CD4-positive, alpha-beta T cell treated with Interleukin-17A for 4 hours (primary cell): Measurements from ENCODE around the gene KLK3.
A peak's percentile ranks its signal among the peaks of the same experiment; 100 is the strongest.
"Not testable (repeated sequence)": the region's sequence is repeated elsewhere in the genome, so short reads cannot be mapped to it uniquely, and the experiment has no call there.

Experiments used
- DNase-seq: peaks from one replicate; pipeline ENCODE4 v3.0.0-alpha.2; 2020; ENCODE audit warnings: mixed read lengths

Gene KLK3

DNA sequence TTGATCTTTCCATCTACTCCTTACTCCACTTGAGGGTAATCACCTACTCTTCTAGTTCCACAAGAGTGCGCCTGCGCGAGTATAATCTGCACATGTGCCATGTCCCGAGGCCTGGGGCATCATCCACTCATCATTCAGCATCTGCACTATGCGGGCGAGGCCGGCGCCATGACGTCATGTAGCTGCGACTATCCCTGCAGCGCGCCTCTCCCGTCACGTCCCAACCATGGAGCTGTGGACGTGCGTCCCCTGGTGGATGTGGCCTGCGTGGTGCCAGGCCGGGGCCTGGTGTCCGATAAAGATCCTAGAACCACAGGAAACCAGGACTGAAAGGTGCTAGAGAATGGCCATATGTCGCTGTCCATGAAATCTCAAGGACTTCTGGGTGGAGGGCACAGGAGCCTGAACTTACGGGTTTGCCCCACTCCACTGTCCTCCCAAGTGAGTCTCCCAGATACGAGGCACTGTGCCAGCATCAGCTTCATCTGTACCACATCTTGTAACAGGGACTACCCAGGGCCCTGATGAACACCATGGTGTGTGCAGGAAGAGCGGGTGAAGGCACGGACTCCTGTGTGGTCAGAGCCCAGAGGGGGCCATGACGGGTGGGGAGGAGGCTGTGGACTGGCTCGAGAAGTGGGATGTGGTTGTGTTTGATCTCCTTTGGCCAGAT lies 15.8 kb downstream of the KLK3 start:
- no peak for DNase-seq

DNA sequence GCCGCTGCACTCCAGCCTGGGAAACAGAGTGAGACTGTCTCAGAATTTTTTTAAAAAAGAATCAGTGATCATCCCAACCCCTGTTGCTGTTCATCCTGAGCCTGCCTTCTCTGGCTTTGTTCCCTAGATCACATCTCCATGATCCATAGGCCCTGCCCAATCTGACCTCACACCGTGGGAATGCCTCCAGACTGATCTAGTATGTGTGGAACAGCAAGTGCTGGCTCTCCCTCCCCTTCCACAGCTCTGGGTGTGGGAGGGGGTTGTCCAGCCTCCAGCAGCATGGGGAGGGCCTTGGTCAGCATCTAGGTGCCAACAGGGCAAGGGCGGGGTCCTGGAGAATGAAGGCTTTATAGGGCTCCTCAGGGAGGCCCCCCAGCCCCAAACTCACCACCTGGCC lies 18.3 kb downstream of the KLK3 start, which contains the start of gene KLK2:
TSS of gene KLK2 (plus strand) at position 384 of the 400 bp plus-strand sequence. CDS start 35 bp downstream, outside the sequence.
- no peak for DNase-seq

GRCh38 chr19:50874211-50874610 lies 19.5 kb downstream of the KLK3 start:
- no peak for DNase-seq

- no peak for DNase-seq
Measured at GRCh38 chr19:50875795-50876422, 21.2 kb downstream of the KLK3 start.

GRCh38 chr19:50876456-50876855 lies 21.7 kb downstream of the KLK3 start:
- no peak for DNase-seq

- no peak for DNase-seq
Measured at GRCh38 chr19:50877338-50877737, 22.6 kb downstream of the KLK3 start.

GRCh38 chr19:50878851-50879250 lies 24.1 kb downstream of the KLK3 start:
- no peak for DNase-seq

DNA sequence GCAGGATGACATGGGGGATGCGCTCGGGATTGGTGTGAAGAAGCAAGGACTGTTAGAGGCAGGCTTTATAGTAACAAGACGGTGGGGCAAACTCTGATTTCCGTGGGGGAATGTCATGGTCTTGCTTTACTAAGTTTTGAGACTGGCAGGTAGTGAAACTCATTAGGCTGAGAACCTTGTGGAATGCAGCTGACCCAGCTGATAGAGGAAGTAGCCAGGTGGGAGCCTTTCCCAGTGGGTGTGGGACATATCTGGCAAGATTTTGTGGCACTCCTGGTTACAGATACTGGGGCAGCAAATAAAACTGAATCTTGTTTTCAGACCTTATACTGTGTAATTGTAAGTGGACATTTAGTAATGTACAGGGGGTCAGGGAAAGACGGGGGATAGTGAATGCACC lies 25.5 kb downstream of the KLK3 start:
- DNase-seq = no peak

DNA sequence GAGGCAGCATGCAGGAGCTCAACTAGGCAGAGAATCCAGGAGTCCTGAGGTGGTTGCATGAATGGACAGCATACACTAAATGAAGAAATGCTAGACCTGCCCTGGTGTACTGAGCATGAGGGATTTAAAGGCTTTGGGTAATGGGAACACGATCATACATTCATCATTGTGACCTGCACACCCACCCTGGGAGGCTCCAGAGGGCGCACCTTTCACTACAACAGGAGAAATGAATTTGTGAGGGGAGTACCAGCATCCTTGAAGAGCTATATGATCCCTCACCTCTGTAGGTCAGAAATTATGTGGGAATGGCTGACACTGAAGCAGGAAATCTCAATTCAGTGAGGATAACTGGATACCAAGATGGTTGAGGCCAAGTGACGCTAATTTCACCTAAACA lies 27.5 kb downstream of the KLK3 start:
- no peak for DNase-seq

DNA sequence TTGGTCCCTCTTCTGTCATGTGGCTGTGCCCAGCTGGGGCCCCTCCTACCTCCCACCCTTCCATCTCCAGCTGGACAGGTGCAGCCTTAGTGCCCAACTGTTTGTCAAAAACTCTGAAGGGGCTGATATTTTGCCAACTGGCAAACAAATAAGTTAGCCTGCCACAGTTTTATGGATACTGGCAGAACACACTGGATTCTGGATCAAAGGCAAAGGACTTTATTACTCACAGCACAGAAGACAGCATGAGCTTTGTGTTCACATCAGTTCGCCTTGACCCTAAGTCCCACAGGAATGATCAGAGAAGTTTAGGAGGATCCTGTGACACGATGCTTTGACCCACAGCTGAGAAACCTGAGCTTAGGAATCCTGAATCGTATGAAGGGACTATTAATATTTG lies 34.9 kb downstream of the KLK3 start:
- DNase-seq = no peak

DNA sequence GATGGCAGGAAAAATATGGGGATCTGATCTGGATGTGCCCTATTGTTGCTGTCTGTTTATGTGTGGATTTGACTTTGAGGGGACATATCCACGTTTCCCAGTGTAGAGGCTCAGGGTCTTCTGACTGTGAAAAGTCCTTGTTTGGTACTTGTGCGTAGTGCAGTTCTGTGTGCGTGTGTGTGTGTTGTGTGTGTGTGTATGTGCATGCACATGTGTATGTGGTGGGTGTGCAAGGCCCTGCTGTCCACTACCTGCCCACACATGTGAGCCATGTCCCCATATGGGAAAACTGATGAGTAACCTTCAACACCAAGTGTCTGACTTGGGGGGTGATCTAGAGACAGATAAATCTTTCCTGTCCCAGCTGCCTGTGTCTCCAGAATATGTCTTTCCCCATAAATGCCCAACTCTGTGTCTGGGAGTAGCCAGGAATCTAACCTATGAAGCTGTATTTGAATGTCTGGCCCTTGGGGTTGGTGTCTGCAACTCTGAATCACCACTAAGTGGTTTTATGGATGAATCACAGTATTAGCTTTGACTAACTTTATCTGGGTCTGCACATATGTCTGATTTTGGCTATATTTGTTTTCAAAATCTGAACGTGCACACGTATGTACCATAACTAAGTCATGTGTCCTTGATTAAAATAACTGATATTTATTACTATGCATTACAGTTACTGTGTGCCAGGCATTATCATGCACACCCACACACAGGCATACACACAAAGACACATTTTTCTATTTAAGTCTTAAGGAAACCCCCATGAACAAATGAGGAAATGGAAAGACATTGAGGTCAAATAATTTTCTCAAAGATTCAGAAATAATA lies 35.9 kb downstream of the KLK3 start:
- DNase-seq = no peak

GRCh38 chr19:50891253-50891625 lies 36.5 kb downstream of the KLK3 start:
- no peak for DNase-seq

DNA sequence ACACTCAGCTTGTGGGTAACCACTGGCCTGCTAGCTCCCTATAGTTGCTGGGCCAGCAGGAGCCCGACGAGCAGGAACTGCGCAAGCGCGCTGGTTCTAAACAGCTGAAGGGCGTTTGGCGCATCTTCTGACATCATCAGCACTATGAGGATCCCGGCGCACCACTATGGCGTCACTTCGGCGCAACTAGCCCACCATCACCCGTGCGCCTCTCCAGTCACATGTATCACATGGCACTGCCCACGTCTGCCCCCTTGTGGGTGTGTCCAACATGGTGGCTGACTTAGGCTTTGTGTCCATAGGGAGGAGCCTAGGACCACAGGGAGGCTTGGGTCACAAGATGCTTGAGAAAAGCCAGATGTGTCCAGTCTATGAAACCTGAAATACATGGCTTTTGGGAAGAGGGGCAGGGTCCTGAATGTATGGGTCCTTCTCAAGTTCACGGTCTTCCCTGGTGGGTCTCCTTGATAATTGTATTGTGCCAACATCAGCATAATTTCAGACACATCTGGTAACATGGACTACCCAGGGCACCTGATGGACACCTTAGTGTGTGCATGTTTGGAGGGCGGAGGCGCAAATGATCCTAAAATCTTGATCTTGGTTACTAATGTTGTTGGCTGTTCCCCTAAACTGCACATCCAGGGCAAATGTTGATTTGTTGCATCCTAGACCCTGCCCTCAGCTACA lies 38.5 kb downstream of the KLK3 start:
- no peak for DNase-seq

DNA sequence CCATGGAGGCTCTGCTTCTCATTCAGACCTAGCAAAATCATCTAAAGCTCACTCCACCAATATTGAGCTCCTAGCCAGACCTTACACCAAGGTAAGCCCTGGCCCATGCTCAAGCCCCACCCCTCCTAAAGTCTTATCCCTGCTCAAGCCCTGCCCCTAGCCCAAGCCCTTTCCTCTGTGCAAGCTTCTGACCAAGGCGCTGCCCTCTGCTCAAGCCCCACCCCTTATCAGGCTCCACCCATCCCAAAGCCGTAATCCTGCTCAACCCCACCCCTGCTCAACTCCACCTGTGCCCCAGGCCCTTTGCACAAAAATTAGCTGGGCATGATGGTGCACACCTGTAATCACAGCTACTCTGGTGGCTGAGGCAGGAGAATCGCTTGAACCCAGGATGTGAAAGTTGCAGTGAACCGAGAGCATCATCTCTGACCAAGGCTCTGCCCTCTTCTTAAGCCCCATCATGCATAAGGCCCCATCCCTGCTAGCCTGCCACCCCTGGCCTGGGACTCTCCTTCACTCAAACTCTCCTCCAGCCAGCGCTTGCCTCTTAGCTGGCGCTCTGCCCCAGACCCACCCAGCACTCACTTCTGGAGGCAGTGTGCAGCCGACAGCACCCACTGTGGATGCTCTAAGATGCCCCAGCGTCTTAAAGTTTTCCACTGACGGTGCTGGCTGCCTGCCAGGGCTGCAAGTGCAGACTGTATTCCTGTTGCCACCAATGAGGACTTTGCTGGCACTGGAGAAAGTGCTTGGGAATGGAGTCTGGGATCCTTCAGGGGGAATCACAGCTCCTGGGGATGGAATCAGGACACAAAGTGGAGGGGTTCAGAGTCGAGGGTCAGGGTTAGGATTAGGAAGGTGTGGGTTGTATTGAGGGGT lies 40.0 kb downstream of the KLK3 start:
- DNase-seq = no peak

GRCh38 chr19:50896089-50896590 lies 41.4 kb downstream of the KLK3 start:
- DNase-seq = not testable (repeated sequence)

- no peak for DNase-seq
Measured at GRCh38 chr19:50896591-50897190, 42.0 kb downstream of the KLK3 start.

GRCh38 chr19:50897191-50897607 lies 42.5 kb downstream of the KLK3 start:
- no peak for DNase-seq

DNA sequence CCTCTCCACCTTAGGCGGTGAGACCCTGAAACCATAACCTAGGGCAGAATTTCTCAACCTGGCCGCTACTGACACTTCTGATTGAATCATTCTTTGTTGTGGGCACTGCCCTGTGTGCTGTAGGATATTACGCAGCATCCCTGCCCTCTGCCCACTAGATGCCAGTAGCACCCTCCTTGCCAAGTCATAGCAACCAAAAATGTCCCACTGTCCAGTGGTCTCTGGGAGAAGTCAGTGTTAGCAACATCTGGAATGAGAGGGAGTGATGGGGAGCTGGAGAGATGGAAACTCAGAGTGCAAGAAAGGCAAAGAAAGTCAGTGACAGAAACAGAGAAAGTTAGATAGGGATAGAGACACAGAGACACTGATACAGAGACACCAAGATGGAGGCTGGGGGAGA lies 42.9 kb downstream of the KLK3 start:
- no peak for DNase-seq

DNA sequence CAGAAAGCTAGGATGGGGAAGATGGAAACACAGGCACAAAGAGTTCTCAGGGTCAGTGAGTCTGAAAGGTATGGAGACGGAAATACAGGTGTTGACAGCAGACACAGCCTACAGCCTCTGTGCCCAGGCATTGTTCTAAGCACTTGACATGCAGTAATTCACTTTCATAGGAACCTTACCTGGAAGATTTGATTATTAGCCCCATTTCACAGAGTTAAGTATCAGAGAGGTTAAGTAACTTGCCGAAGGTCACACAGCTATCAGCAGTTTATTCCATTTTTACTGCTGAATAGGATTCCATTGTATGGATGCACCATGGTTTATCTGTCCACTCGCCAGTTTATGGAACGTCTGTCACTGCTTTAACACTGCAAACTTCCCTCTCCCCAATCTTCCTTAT lies 43.3 kb downstream of the KLK3 start:
- no peak for DNase-seq

DNA sequence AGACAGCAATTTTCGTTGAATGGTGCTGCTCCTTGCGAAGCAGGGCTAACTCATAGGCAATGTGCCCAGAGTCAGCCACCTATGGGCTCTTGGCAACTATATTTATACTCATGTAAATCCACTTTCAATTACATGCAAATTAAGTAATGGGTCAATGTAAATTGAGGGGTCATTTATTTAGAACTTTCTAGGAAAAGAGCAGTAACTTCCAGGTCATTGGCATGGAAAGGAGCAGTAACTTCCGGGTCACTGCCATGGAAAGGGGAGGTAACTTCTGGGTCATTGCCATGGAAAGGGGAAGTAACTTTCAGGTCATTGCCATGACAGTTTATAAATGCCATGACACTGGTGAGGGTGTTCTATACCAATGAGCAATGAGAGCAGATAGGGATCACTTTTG lies 44.9 kb downstream of the KLK3 start:
- no peak for DNase-seq

- DNase-seq = no peak
Measured at GRCh38 chr19:50902640-50903039, 47.9 kb downstream of the KLK3 start.

- DNase-seq = peak; percentile 27
Measured at GRCh38 chr19:50906217-50906616, 51.5 kb downstream of the KLK3 start.
